Embryonic facial prominence (tissue), 1 donor: Measurements from ENCODE around the gene FUT9.
A peak's percentile ranks its signal among the peaks of the same experiment; 100 is the strongest.

Experiments
- DNase-seq: peaks from one replicate; pipeline ENCODE4 v3.0.0-alpha.2; 2016; ENCODE audit errors: extremely low spot score

The FUT9 gene

DNA sequence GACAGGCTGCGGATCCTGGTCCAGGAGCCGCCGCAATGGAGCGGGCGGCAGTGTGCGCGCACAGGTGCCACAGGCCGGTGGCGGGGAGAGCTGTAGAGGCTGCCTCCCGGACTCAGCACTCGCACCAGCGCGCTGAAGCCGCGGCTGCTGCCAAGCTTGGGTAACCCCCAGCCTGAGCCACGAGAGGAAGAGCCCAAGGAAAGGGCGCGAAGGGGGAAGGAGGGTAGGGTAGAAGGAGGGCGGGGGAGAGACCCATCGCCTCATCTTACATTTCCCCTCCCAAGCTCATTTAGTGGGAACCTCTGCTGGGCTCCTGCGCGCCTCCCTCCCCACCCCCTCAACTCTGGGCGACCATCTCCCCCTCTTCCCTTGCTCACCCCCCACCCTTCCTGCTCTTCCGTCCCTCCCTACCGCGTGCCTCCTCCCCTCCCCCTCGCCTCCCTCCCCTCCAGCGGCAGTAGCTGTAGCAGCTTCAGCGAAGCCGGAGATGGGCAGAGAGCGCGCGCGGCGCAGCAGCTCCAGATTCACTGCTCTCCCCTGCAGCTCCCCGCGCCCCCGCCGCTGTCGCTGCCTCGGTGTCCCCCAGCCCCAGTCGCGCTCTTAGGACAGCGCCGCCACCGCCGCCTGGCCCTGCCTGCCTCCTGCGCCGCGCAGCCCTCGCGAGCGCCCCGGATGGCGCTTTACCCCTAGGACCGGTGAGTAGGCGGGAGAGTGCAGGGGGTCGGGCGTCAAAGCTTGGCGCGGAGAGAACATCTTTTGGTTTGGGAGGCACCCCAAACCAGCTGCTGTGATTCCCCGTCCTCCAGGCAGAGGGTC is at the start of gene FUT9:
Gene FUT9 (plus strand): TSS at position 457 of the 816 bp plus-strand sequence. CDS start 187,182 bp downstream, outside the sequence.
- DNase-seq: peak; percentile 6

DNA sequence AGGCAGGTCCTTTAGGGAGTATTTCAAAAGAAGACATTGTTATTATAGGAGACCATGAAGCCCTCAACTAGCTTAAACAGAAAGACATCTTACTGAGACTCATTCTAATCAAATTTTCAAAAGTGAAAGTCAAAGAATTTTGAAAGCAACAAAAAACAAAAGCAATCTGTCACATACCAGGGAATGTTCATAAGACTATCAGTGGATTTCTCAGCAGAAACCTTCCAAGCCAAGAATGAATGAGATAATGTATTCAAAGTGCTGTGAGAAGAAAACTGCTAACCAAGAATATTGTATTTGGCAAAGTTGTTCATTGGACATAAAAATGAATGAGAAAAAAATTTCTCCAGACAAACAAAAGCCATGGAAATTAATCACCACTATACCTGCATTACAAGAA is 48.2 kb upstream of the FUT9 start:
- no peak for DNase-seq

DNA sequence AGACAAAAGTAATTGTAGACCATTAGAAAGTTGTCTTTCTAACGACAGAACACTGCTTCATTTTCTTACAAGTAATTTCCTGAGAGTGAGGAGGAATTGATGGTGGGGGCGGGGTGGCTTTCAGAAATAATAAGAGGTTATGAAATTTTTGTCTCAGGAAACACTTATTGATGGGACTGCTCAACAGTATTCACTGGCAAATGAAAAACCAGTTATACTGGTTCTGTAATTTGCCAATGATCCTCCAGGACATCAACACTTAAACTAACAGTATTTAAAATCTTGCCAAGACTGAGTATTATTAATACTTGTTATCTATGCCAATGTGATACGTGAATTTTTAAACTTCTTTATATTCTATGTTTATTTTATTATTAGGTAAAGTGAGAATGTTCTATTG is 41.8 kb upstream of the FUT9 start:
- no peak for DNase-seq

DNA sequence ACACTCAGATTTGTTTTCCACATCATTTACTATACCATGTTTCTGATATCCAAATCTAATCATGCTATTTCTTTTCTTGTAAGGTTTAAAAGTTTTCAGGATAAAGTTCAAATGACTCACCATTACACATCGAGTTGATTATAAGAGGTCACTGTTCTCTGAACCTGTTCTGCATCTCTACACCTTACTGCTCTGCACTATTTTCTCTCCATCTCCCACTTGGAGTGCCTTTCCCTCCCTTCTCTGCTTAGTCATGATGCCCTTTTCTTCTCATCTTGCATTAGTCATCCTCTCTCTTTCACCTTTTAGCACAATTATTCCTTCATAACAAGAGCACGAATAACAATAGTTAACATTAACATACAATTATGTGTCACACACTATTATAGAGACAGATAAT is 37.5 kb upstream of the FUT9 start:
- DNase-seq: no peak

DNA sequence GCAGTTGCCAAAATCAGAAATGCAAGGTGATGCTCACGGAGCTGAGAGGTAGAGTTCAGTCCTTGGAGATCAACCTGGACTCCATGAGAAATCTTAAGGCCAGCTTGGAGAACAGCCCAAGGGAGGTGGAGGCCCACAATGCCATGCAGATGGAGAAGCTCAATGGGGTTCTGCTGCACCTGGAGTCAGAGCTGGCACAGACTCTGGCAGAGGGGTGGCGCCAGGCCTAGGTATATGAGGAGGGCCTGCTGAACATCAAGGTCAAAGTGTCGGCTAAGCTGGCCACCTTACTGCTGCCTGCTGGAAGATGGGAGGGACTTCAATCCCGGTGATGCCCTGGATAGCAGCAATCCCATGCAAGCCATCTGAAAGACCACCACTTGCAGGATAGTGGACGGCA is 23.9 kb upstream of the FUT9 start:
- no peak for DNase-seq

DNA sequence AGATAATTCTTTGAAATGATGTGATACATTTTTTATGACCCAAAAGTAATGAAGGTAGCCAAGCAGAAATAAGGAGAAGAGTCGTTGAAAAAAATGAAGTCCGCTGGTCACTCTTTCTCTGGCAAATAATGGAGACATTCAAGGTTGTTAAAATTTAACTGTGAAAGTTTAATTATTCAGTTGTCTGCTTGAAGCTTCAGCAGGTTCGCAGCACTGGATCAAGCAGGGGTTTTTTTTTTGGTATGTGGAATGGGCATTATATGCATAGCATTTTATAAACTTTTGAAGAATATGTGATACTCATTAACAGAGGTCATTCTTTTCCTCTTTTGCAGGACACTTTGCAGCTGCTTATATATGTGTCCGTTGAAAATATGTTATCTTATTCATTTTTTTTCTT is 21.6 kb upstream of the FUT9 start:
- no peak for DNase-seq

DNA sequence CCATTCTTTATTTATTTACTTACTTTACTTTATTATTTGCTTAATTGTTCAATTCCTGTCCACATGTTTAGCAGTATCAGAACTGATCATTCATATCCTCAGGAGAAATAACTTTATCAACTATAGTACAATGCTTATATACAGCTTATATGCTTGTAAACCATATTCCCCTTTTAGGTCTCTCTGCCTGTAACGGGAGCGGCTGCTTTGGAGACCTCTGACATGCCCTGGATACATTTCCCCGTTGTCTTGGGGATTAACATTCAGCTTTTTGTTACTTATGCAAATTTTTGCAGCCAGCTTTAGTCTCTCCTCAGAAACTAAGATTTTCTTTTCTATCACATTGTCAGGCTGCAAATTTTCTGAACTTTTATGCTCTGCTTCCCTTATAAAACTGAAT is 17.6 kb upstream of the FUT9 start:
- no peak for DNase-seq

DNA sequence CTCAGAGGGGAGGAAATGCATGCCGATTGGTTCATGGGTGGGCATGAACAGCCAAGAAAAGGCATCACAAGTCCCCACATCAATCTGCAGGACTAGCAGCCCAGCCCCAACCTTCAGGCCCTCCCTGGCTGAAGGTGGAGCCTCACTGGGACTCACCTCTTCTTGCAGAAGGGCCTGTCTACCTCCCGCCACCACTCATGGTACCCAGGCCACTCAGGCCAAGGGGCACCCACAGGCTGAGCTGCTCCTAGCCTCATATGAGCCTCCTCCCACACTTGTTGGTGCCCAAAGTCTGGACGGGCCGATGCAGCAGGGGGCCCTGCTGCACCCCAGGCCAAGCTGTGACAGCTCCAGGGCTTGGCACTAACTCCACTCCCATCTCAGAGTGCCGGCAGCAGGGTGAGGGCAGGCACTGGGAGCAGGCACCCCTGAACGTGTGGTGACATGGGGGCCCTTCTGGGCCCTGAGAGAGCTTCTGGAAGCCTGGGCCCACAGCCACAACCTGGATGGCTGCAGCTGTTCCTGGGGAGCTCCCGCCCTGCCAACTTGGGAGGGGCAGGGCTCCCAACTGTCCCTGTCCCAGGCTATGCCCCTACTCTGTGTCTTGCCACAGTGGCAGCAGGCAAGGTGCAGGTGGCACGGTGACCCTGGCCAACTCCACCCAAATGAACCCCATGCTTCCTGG is 13.7 kb upstream of the FUT9 start:
- no peak for DNase-seq

DNA sequence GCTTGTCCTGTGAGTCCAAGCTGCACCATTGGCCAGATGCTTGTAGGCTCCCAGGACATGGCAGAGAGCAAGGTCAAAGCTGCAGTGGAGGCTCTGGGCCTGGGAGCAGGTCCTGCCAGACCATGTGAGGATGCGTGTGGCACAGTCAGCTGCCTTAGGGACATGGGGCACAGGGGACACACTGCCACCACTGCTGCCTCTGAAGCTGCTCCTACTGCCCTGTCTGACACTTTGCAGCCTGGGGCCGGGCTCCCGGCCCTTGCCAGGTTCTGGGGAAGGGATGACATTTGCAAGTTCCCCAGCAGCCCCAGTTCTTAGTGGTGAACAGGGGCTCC is 13.2 kb upstream of the FUT9 start:
- DNase-seq: no peak

DNA sequence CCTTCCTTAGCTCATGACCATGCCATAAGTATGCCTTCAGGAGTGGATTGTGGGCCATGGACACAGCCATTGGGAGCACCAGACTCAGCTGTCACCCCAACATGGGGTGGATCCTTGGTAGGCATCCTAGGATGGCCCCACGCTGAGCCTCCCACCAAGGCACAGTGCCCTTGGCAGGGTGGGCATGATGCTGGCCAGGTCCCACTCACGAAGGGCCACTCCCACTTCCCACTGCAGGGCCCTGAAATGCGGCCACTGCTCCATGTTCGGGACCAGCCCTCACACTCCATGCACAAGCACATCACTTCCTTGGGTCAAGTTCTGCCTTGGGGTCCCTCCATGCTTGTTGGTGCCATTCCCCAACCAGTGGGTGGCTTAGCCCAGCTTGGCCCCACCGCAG is 12.9 kb upstream of the FUT9 start:
- DNase-seq: no peak

DNA sequence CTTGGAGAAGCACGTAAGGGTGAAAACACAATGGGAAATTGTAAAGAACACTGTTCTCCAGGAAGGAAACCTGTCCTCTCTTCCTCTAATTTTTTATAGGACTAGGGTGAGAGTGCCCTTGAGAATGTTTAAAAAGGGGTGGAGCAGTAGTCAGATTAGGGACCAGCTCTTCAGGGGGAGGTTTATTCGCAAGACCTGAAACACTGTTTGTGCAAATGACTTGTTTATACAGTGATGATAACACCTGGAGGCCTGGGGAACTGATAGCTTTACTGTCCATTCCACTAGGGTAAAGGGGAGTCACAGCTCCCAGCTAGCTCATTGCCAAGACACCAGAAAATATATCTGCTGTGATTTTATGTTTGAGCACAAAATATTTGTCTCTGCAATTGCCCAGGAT is 8.1 kb upstream of the FUT9 start:
- no peak for DNase-seq

DNA sequence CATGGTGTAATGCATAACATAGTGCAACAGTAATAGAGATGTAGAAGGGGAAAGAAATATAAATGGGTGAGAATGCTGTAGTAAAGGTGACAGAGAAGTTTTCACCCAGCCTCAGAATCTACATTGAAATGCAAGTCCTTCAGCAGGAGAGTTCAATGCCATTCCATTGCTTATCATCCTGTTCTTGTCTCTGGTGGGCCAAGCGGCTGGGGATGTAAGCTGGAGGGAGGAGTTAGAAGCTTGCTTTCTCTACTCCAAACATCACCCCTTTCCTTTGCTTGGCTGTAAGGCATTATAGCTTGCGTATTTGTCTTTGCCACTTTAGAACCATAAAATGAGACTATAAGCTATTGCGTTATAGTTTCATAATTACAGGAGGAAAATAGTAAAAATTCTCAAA is 2.2 kb upstream of the FUT9 start:
- no peak for DNase-seq

DNA sequence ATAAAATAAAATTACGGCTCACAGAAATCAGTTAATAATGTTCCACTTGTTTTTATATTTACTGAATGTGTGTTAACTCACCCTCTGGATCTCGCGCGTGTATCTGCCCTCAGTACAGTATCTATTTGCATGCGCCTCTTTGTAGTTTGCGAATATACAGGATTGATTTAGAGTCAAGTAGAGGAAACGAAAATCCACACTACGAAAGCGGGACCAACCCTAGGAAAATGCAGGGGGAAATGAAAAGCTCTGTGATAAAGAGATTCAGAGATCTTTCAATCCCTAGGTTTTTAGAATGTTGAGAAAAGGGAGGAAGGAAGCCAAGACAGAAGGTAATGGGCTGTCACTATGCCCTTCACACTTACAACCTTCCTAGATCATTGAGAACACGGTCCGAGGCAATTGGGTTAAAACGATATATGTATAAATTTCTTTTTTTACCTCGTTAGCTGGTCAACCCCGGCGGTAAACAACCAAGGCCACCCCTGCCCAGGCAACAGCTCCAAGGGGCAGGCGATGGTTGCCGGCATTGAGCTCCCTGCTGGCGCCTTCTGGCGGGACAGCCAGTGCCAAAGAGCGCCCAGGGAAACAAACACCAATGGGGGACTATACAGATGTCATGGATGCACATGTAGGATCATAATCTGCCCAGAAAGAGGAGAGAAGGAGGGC is 792 bp upstream of the FUT9 start:
- DNase-seq: no peak

DNA sequence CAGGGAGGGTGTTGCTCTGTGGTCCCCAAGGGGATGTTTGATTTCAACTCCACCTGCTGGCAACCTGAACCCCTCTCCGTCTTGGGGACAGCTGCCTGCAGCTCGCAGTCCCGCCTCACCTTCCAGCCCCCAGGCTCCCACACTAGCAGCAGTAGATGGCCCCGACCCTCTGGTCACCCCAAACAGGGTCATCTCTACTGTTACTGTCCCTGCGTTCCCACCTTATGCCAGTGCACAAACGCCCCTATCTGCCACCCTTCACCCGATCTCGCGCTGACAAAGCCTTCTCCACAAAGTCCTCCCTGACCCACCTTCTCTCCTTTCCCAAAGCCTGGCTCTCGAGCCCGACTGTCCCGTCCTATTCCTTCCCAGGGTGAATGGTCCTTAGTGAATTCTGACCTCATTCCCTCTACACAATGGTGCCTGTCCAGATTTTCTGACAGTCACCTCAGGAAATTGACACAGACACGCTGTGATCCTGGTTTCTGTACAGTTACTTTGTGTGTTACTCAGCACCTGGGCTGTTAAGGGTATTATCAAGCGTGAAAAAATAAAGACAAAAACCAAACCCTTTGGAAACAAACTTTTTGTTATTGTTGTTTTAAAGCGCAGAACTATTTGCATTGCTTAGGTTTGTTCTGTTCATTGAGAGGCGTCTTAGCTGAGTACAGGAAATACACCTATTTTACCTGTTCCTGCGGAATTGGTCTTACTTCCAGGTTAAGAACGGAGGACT is 728 bp downstream of the FUT9 start:
- DNase-seq: no peak

DNA sequence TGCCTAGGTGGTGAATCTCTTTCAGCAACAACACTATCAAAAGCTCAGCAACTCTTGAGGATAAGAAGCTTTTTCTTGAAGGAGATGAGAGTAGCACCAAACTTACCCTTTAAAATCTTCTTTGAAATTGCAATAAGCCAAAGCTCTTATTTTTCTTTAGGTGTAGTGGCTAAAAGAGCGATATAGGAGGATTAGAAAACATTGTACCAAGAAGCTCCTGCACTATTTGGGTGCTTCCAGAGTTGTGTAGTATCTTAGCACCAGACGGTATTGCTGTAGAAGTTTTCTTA is 1.2 kb downstream of the FUT9 start:
- no peak for DNase-seq

DNA sequence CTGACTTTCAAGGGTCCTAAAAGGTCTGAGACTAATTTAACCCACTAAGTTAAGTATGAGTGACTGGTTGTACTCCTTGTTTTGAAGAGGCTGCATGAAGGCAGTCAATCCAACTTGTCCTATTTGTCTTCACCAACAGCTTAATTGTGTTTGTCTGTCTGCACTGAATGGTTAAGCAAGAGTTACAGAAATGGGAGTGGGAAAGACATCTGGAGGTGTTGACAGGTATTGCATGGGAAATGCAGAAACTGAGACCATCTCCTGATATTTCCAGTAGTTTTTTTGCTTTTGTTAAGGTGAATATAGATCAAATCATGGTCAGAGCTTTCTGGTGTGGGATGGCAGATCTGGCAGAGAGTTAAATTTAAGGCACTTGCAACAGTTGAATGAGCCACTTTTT is 6.5 kb downstream of the FUT9 start:
- DNase-seq: no peak

DNA sequence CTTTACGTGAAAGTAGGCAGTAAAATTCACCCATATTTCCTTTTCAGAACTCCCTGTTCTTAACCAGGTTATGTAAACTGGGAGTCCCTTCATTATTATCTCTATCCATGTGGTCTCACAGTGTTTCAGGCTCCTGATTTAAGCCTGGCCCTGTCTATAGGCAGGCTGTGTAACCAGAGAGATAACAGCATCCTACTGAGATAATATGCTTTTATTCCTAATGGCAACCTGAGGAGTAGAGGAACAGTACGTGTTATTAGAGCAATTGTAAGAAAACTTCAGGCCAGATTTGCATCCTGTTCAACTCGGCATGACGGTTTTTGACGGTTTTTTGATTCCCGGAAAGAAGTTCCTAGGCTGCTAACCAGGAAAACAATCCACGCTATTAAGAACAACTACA is 16.9 kb downstream of the FUT9 start:
- DNase-seq: no peak

DNA sequence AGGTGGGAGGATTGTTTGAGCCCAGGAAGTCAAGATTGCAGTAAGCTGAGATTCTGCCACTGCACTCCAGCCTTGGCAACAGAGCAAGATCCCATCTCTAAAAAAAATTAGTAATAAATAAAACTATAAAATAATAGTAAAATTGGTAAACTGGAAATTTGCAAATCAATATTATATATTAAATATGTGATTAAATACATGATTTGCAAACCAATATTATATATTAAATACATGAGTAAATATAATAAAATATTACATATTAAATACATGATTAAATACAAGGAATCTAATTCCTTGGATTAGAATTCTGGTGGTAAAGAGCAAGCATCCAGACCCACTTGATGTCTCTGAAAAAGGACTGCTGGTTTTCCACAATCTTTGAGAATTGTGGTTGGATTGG is 35.8 kb downstream of the FUT9 start:
- DNase-seq: no peak

DNA sequence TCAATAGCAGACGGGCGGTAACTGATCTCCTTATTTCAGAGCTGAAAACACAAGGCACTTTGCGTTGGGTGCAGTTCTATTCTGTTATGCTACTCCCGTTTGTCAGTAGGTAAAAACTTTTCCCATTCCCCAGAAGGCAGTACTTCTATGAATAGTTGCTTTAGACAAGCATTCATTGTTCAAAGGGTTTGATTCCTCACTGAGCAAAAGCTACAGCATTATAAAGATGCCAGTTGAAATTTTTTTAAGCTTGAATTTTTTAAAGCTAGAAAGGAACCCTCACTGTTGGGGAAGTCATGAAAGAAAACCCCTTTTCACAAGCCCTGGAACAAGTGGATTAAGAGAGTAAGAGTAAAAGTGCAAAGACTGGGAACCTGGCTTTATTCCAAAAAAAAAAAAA is 42.3 kb downstream of the FUT9 start:
- no peak for DNase-seq

DNA sequence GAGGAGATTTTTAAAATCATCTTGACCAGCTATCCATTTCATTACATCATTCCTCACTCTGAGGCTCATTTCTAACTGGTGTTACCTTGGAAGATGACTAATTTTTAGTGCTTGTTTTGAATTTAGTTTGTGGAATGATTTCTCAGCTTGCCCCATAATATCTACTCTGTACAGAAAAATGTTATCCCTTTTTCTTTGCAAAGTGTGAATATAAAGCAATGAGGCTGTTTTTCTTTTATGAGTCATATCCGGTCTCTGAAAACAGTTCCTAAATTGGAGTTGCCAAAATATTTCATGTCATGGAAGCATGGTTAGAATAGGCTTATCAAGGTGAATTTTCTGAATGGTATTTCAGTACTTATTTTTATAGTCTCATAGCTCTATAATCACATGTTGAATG is 43.8 kb downstream of the FUT9 start:
- no peak for DNase-seq

DNA sequence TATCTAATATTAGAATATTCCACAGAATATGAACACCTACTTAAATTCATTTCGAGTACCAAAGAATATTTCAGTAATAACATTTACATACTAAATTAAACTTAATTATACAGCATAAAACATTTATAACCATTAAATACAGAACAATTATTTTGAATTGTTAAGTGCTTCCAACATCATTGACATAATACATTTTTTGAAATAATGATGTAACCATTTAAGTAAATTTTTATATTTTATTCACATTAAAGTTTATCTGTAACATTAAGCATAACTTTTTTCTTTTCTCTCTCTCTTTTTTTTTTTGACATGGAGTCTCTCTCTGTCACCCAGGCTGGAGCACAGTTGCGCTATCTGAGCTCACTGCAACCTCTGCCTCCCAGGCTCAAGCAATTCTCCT is 44.5 kb downstream of the FUT9 start:
- DNase-seq: no peak

DNA sequence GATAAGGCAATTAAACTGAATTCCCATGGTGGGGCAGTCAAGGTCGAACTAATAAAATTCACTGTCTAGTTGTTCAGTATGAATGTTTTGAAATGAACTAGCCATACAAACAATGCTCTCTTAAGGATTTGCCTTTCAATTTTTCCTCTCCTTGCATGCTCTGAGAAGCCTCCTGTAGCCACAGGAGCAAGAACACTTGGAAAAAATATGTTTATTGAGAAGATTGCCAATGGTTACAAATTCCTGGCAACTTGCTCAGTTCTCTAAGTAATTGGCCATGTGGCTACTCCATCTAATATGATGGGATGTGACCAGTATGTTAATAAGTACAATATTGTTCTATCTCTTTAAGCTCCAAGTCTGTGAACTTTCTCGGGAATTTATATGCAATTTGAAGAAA is 49.4 kb downstream of the FUT9 start:
- DNase-seq: no peak

DNA sequence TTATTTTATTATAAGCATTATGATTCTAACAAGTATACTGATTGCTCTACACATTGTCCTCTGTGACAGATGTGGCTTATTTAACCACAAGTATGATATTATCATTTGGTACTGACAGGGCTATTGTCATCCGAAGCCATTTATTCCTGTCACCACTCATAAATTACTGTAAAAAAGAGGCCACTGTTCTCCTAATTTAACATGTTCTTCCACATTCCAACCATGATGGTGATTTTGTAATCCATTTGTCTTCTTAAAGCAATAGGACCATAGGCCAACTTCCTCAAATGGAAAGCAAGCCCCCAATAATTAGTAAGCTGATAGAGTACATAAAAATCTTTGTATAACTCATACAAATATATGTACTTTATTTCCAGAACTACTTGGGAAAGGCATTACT is 50.6 kb downstream of the FUT9 start:
- no peak for DNase-seq
